Measurements from ENCODE around the gene OR14A2.

DNA sequence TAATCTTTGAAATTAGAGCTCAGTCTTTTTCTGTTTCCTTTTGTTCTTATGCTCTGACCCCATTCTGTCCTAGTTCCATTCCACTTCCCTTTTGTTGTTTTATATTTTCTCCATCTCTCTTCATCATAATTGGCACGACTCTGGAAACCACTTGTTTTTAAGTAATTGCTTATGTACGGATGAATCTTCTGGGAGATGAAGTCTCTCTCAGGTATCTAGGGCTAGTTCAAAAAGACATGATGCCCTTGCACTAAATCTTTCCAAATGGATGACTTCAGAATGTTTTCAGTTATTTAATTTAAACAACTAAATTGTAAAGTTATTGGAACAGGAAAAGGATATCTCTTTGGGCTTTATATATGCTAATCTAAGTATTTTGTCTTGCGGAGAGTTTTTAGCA, 31.4 kb downstream of the OR14A2 start, which contains the start of gene OR6F1:
- TF ChIP-seq, protein P1, sequence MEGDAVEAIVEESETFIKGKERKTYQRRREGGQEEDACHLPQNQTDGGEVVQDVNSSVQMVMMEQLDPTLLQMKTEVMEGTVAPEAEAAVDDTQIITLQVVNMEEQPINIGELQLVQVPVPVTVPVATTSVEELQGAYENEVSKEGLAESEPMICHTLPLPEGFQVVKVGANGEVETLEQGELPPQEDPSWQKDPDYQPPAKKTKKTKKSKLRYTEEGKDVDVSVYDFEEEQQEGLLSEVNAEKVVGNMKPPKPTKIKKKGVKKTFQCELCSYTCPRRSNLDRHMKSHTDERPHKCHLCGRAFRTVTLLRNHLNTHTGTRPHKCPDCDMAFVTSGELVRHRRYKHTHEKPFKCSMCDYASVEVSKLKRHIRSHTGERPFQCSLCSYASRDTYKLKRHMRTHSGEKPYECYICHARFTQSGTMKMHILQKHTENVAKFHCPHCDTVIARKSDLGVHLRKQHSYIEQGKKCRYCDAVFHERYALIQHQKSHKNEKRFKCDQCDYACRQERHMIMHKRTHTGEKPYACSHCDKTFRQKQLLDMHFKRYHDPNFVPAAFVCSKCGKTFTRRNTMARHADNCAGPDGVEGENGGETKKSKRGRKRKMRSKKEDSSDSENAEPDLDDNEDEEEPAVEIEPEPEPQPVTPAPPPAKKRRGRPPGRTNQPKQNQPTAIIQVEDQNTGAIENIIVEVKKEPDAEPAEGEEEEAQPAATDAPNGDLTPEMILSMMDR (IDR thresholded peaks at IDR 0.05): no peak
- TF ChIP-seq POLR2A (IDR thresholded peaks at IDR 0.05): no peak
